Measurements from ENCODE around the gene CDH10. TPM values are rescaled to one million over a fixed set of nuclear protein-coding genes. Genes with fewer than 3 reads are reported as not detected.

CDH10 gene
- total RNA-seq, 4 donors from 2014 or later: 0.40 TPM; not detected in 3

DNA sequence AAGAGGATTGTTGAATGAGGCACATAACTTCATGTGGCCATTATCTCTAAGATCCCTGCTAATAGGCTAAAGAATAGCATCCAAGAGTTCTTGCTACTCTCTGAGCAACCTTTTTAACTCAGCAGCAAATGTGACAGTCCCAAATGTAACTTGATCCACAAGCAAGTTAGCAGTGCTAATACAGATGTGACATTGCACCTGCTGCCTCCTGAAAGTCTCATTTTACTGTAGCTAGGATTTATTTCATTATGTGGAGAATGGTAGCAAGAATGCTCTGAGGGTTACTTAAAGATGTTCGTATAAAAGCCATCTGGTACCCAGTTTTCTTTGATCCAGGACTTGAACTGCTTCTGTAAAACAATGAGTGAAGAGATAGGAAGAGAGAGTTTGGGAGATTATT, 45.8 kb downstream of the CDH10 start:
- 31 to 60% methylated on average over 1 of the region's 1 CpG for WGBS, 2 donors (ENCODE audit: low coverage in 1 of 2)
- H3K27ac ChIP-seq: no peak overlapping the region
- no peaks in the 10 kb centered on the region for H3K9me3 ChIP-seq
- no peaks in the 10 kb centered on the region for H3K27me3 ChIP-seq
- no peak for ATAC-seq
- no peaks in the 10 kb centered on the region for H3K36me3 ChIP-seq
- H3K4me1 ChIP-seq: no peaks in the 10 kb centered on the region
- H3K4me3 ChIP-seq: no peak overlapping the region
- no peak for TF ChIP-seq EP300 (IDR thresholded peaks at IDR 0.05)
- TF ChIP-seq POLR2AphosphoS5 (IDR thresholded peaks at IDR 0.05): no peak
- no peak for TF ChIP-seq CTCF (IDR thresholded peaks at IDR 0.05)
- no peak for TF ChIP-seq POLR2A (IDR thresholded peaks at IDR 0.05)

DNA sequence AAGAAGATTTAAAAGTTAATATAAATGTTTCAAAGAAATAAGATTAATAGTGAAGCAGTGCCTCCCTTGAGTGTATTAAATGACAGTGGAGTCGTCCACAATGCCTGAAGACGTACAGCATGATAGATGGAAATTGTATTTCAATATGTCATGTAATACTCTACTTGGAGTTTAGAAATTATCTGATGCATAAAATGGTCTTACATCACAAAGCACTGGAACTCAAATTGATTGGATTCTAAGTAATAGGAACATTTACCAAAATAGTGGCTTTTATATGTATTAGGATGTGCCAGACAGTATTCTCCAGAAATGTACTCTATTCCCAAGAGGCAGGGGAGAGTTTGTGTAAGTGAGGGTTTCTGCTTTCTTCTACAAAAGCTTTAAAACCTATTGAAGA, 49.4 kb downstream of the CDH10 start:
- no peak overlapping the region for H3K27ac ChIP-seq
- 55 to 59% methylated on average over 2 of the region's 2 CpGs for WGBS, 2 donors (ENCODE audit: low coverage in 1 of 2)
- no peak overlapping the region for H3K4me3 ChIP-seq
- H3K27me3 ChIP-seq: no peaks in the 10 kb centered on the region
- ATAC-seq: no peak
- TF ChIP-seq EP300 (IDR thresholded peaks at IDR 0.05) (no peak), POLR2A (IDR thresholded peaks at IDR 0.05) (no peak), POLR2AphosphoS5 (IDR thresholded peaks at IDR 0.05) (no peak), CTCF (IDR thresholded peaks at IDR 0.05) (no peak)
- H3K36me3 ChIP-seq: no peaks in the 10 kb centered on the region
- no peaks in the 10 kb centered on the region for H3K9me3 ChIP-seq
- no peaks in the 10 kb centered on the region for H3K4me1 ChIP-seq

- Histone ChIP-seq H3K27ac (no peak overlapping the region), H3K4me1 (no peaks in the 10 kb centered on the region), H3K27me3 (no peaks in the 10 kb centered on the region), H3K4me3 (no peak overlapping the region), H3K9me3 (no peaks in the 10 kb centered on the region), H3K36me3 (no peaks in the 10 kb centered on the region)
- no peak for ATAC-seq
- TF ChIP-seq POLR2AphosphoS5 (IDR thresholded peaks at IDR 0.05) (no peak), POLR2A (IDR thresholded peaks at IDR 0.05) (no peak), CTCF (IDR thresholded peaks at IDR 0.05) (no peak), EP300 (IDR thresholded peaks at IDR 0.05) (no peak)
Measured at GRCh38 chr5:24591426-24591825, 53.4 kb downstream of the CDH10 start.

GRCh38 chr5:24589566-24589965, 55.2 kb downstream of the CDH10 start:
- no peak for ATAC-seq
- no peak for TF ChIP-seq POLR2A (IDR thresholded peaks at IDR 0.05)
- no peak for TF ChIP-seq EP300 (IDR thresholded peaks at IDR 0.05)
- TF ChIP-seq POLR2AphosphoS5 (IDR thresholded peaks at IDR 0.05): no peak
- no peak for TF ChIP-seq CTCF (IDR thresholded peaks at IDR 0.05)
- 75 to 85% methylated on average over 3 of the region's 3 CpGs for WGBS, 2 donors (ENCODE audit: low coverage in 1 of 2)
- H3K27ac ChIP-seq: no peak overlapping the region
- no peaks in the 10 kb centered on the region for H3K4me1 ChIP-seq
- no peak overlapping the region for H3K4me3 ChIP-seq
- H3K36me3 ChIP-seq: no peaks in the 10 kb centered on the region
- no peaks in the 10 kb centered on the region for H3K9me3 ChIP-seq
- no peaks in the 10 kb centered on the region for H3K27me3 ChIP-seq

DNA sequence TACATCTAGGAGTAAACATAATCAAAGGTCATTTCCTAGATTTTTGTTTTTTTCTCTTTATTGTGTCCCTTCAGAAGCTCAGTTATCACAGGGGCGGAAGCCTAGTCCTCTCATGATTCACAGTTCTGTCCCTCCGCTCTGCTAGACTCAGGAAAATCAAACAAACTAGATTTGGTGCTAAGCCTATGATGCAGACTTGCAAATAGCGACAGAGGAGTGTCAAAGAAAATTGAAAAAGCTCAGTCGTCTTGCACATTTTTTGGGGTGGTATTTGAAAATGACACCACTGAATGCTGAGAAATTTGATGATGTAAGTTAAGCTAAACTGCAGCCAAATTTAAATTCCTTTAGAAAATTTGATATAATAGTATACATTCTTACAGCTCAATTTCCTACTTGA, 59.0 kb downstream of the CDH10 start:
- Histone ChIP-seq H3K27me3 (no peaks in the 10 kb centered on the region), H3K4me3 (no peak overlapping the region), H3K4me1 (no peaks in the 10 kb centered on the region), H3K9me3 (no peaks in the 10 kb centered on the region), H3K27ac (no peak overlapping the region), H3K36me3 (no peaks in the 10 kb centered on the region)
- ATAC-seq: no peak
- TF ChIP-seq POLR2A (IDR thresholded peaks at IDR 0.05): no peak
- no peak for TF ChIP-seq CTCF (IDR thresholded peaks at IDR 0.05)
- no peak for TF ChIP-seq POLR2AphosphoS5 (IDR thresholded peaks at IDR 0.05)
- no peak for TF ChIP-seq EP300 (IDR thresholded peaks at IDR 0.05)
- 50 to 72% methylated on average over 2 to 4 of the region's 4 CpGs for WGBS, 2 donors (ENCODE audit: low coverage in 1 of 2)
